HEK293 (cell line): ENCODE data around the gene FOXN3.

ENCODE experiments used
- CTCF ChIA-PET: fragments of 350-600 bp; formaldehyde crosslinking; extraction: SDS; loops from one replicate; lab custom pipeline; 2021; ENCODE audit warnings: antibody characterized with exemption; lab: Yijun Ruan, JAX
- POLR2A ChIA-PET: fragments of 300-600 bp; formaldehyde crosslinking; extraction: SDS; loops from one replicate; lab custom pipeline; 2020; ENCODE audit warnings: antibody characterized with exemption, inconsistent platforms; lab: Yijun Ruan, JAX
- H3K27ac ChIP-seq: fragments of 200-500 bp; sonication (Bioruptor generic); 2 replicates; pipeline ENCODE4 v1.5.1; 2014; ENCODE audit warnings: low read depth, low read length, control low read depth, inconsistent platforms; ENCODE audit errors: extremely low read depth
- H3K36me3 ChIP-seq, 2 experiments: fragments of 200-500 bp in 1 of 2; sonication (Bioruptor generic) in 1 of 2; 1 replicate in 1 of 2; 2 replicates in 1 of 2; pipeline ENCODE4 v1.5.1; 2014 to 2017; ENCODE audit warnings: inconsistent platforms in 2 of 2, low read length in 2 of 2; ENCODE audit not compliant: control insufficient read depth in 2 of 2, insufficient read depth in 1 of 2
- H3K4me1 ChIP-seq: fragments of 200-500 bp; sonication (Bioruptor generic); 2 replicates; pipeline ENCODE4 v1.5.1; 2014; ENCODE audit warnings: mild to moderate bottlenecking, low read length, inconsistent platforms; ENCODE audit not compliant: control insufficient read depth, insufficient read depth
- H3K4me3 ChIP-seq: 2 replicates; pipeline ENCODE4 v1.5.1; 2011; ENCODE audit warnings: low read depth, mild to moderate bottlenecking, control low read depth, low read length, moderate library complexity
- H3K9me3 ChIP-seq: fragments of 200-500 bp; sonication (Bioruptor generic); 2 replicates; pipeline ENCODE4 v1.5.1; 2014; ENCODE audit warnings: low read depth, low read length, inconsistent platforms; ENCODE audit not compliant: control insufficient read depth, insufficient read depth
- CTCF ChIP-seq: fragments of 450-650 bp; formaldehyde crosslinking; IDR thresholded peaks from 2 replicates; pipeline ENCODE4 v1.5.1; 2016; ENCODE audit warnings: missing biosample characterization, missing genetic modification characterization
- EGR2 ChIP-seq: fragments of 450-650 bp; formaldehyde crosslinking; IDR thresholded peaks from 2 replicates; pipeline ENCODE4 v1.5.1; 2016; ENCODE audit warnings: low read depth, missing biosample characterization, missing genetic modification characterization
- INSM2 ChIP-seq: fragments of 450-650 bp; formaldehyde crosslinking; IDR thresholded peaks from 2 replicates; pipeline ENCODE4 v1.5.1; 2016; ENCODE audit warnings: missing biosample characterization, missing genetic modification characterization
- KLF16 ChIP-seq: fragments of 450-650 bp; formaldehyde crosslinking; IDR thresholded peaks from 2 replicates; pipeline ENCODE4 v1.5.1; 2017; ENCODE audit warnings: missing biosample characterization, missing genetic modification characterization
- KLF9 ChIP-seq: fragments of 450-650 bp; formaldehyde crosslinking; IDR thresholded peaks from 2 replicates; pipeline ENCODE4 v1.5.1; 2016; ENCODE audit warnings: missing biosample characterization, missing genetic modification characterization, low read depth
- PATZ1 ChIP-seq: fragments of 450-650 bp; formaldehyde crosslinking; IDR thresholded peaks from 2 replicates; pipeline ENCODE4 v1.5.1; 2016; ENCODE audit warnings: missing biosample characterization, missing genetic modification characterization
- ZBTB44 ChIP-seq: fragments of 450-650 bp; IDR thresholded peaks from 2 replicates; pipeline ENCODE4 v1.5.1; 2018; ENCODE audit warnings: missing biosample characterization, mild to moderate bottlenecking, missing genetic modification characterization
- ZBTB7A ChIP-seq: fragments of 450-650 bp; formaldehyde crosslinking; IDR thresholded peaks from 2 replicates; pipeline ENCODE4 v1.5.1; 2016; ENCODE audit warnings: low read depth, missing biosample characterization, missing genetic modification characterization
- ZNF10 ChIP-seq: fragments of 450-650 bp; formaldehyde crosslinking; IDR thresholded peaks from 2 replicates; pipeline ENCODE4 v1.5.1; 2017; ENCODE audit warnings: missing biosample characterization, missing genetic modification characterization
- ZNF140 ChIP-seq: fragments of 450-650 bp; formaldehyde crosslinking; IDR thresholded peaks from 2 replicates; pipeline ENCODE4 v1.5.1; 2016; ENCODE audit warnings: missing biosample characterization, missing genetic modification characterization
- ZNF174 ChIP-seq: fragments of 450-650 bp; formaldehyde crosslinking; IDR thresholded peaks from 2 replicates; pipeline ENCODE4 v1.5.0; 2017; ENCODE audit warnings: missing biosample characterization, mild to moderate bottlenecking, missing genetic modification characterization
- ZNF292 ChIP-seq: fragments of 450-650 bp; formaldehyde crosslinking; IDR thresholded peaks from 2 replicates; pipeline ENCODE4 v1.5.1; 2016; ENCODE audit warnings: low read depth, missing biosample characterization, missing genetic modification characterization, borderline replicate concordance
- ZNF366 ChIP-seq: fragments of 450-650 bp; formaldehyde crosslinking; conservative IDR thresholded peaks from 2 replicates; pipeline ENCODE4 v1.5.1; 2016; ENCODE audit warnings: missing biosample characterization, missing genetic modification characterization
- ZNF423 ChIP-seq: fragments of 450-650 bp; formaldehyde crosslinking; IDR thresholded peaks from 2 replicates; pipeline ENCODE4 v1.5.1; 2016; ENCODE audit warnings: missing biosample characterization, missing genetic modification characterization
- ZNF549 ChIP-seq: fragments of 450-650 bp; IDR thresholded peaks from 2 replicates; pipeline ENCODE4 v1.5.1; 2018; ENCODE audit warnings: missing biosample characterization, missing genetic modification characterization, mild to moderate bottlenecking, inconsistent platforms, moderate library complexity
- ZNF621 ChIP-seq: fragments of 450-650 bp; formaldehyde crosslinking; IDR thresholded peaks from 2 replicates; pipeline ENCODE4 v1.5.1; 2017; ENCODE audit warnings: missing biosample characterization, missing genetic modification characterization
- ZNF629 ChIP-seq: fragments of 450-650 bp; formaldehyde crosslinking; IDR thresholded peaks from 2 replicates; pipeline ENCODE4 v1.5.1; 2017; ENCODE audit warnings: missing biosample characterization, missing genetic modification characterization
- ZNF692 ChIP-seq: fragments of 450-650 bp; formaldehyde crosslinking; IDR thresholded peaks from 2 replicates; pipeline ENCODE4 v1.5.1; 2016; ENCODE audit warnings: missing biosample characterization, missing genetic modification characterization
- ZNF747 ChIP-seq: fragments of 450-650 bp; formaldehyde crosslinking; IDR thresholded peaks from 2 replicates; pipeline ENCODE4 v1.5.1; 2016; ENCODE audit warnings: missing biosample characterization, missing genetic modification characterization
- ZSCAN30 ChIP-seq: fragments of 450-650 bp; IDR thresholded peaks from 2 replicates; pipeline ENCODE4 v1.5.1; 2018; ENCODE audit warnings: missing biosample characterization, mild to moderate bottlenecking, missing genetic modification characterization, moderate library complexity

Gene FOXN3

GRCh38 chr14:89175881-89176799, 240.9 kb downstream of the FOXN3 start:
- Histone ChIP-seq H3K36me3 (peaks cover 0 to 8% of the 10 kb centered on the region in 2 experiments; a peak in 1 of 3 replicates), H3K4me1 (0 out of 2 replicates have a peak, but pooled peaks cover 3% of the 10 kb centered on the region), H3K9me3 (no peaks in the 10 kb centered on the region), H3K4me3 (no peak overlapping the region), H3K27ac (no peak overlapping the region)
- TF ChIP-seq EGR2 (tag by site-specific recombination) (no peak), INSM2 (no peak), PATZ1 (tag by site-specific recombination) (no peak), ZBTB7A (tag by site-specific recombination) (no peak), ZNF174 (tag by site-specific recombination) (no peak), ZNF10 (no peak), CTCF (tag by site-specific recombination) (no peak), ZNF747 (tag by site-specific recombination) (no peak), ZBTB44 (tag by site-specific recombination) (no peak), ZSCAN30 (tag by site-specific recombination) (no peak), KLF16 (tag by site-specific recombination) (no peak), ZNF366 (tag by site-specific recombination) (no peak), ZNF621 (tag by site-specific recombination) (no peak), ZNF292 (tag by site-specific recombination) (no peak), ZNF629 (tag by site-specific recombination) (no peak), ZNF692 (no peak), KLF9 (tag by site-specific recombination) (no peak), ZNF423 (tag by site-specific recombination) (no peak), ZNF549 (no peak), ZNF140 (tag by site-specific recombination) (no peak)
- ChIA-PET POLR2A (interaction anchor here (0.5 kb wide), 1 partner anchor 266 kb away, joined by 8 read pairs; no protein-coding TSS in a partner anchor), CTCF (interaction anchor here (0.7 to 2.1 kb wide), 8 partner anchors 9 to 761 kb away, joined by 3 to 8 read pairs (median 3); no protein-coding TSS in a partner anchor)
